SK-N-SH (cell line): ENCODE data around the gene TIAM1. TPM values are rescaled to one million over a fixed set of nuclear protein-coding genes. Genes with fewer than 3 reads are reported as not detected.

Experiments used
- CTCF ChIA-PET: fragments of 300-600, 350-600 bp; formaldehyde crosslinking; extraction: SDS; loops from one replicate; lab custom pipeline; 2021; lab: Yijun Ruan, JAX
- POLR2A ChIA-PET: fragments of 350-600 bp; sonication (Branson Sonifier 250); formaldehyde crosslinking; extraction: SDS; loops from one replicate; lab custom pipeline; 2020; ENCODE audit warnings: antibody characterized with exemption, inconsistent platforms; lab: Yijun Ruan, JAX
- DNase-seq: peaks from one replicate; pipeline ENCODE4 v3.0.0; 2012
- H2AFZ ChIP-seq: fragments of 200-600 bp; sonication (generic); 2 replicates; pipeline ENCODE4 v1.8.1; 2016; ENCODE audit warnings: antibody characterized with exemption, mild to moderate bottlenecking, low read depth
- H3F3A ChIP-seq: fragments of 200-600 bp; sonication (generic); replicated peaks from 2 replicates; pipeline ENCODE3; 2016; ENCODE audit warnings: antibody characterized with exemption, mild to moderate bottlenecking; ENCODE audit not compliant: insufficient read depth
- H3K27ac ChIP-seq, 2 experiments: fragments of 200-500 bp in 1 of 2; fragments of 200-600 bp in 1 of 2; sonication (Bioruptor generic) in 1 of 2; sonication (generic), shearing (Covaris generic) in 1 of 2; 2 replicates each; pipeline versions ENCODE4 v1.5.1 to v1.6.1; 2014 to 2016; ENCODE audit warnings: low read depth in 2 of 2, inconsistent platforms in 1 of 2, low read length in 1 of 2, mild to moderate bottlenecking in 1 of 2, mixed read lengths in 1 of 2
- H3K27me3 ChIP-seq: fragments of 200-600 bp; sonication (generic), shearing (Covaris generic); 2 replicates; pipeline ENCODE4 v1.6.1; 2016; ENCODE audit warnings: mixed run types; ENCODE audit not compliant: insufficient read depth
- H3K36me3 ChIP-seq, 2 experiments: fragments of 200-500 bp in 1 of 2; fragments of 200-600 bp in 1 of 2; sonication (Bioruptor generic) in 1 of 2; sonication (generic) in 1 of 2; replicated peaks in 1 of 2; 2 replicates each; pipeline versions ENCODE3 to v1.5.1; 2014 to 2016; ENCODE audit warnings: low read length in 1 of 2, mild to moderate bottlenecking in 1 of 2; ENCODE audit not compliant: insufficient read depth in 2 of 2, control insufficient read depth in 1 of 2
- H3K4me1 ChIP-seq, 2 experiments: fragments of 200-500 bp in 1 of 2; fragments of 200-600 bp in 1 of 2; sonication (Bioruptor generic) in 1 of 2; sonication (generic), shearing (Covaris generic) in 1 of 2; 2 replicates each; pipeline versions ENCODE4 v1.5.1 to v1.6.1; 2014 to 2016; ENCODE audit warnings: low read depth in 1 of 2, low read length in 1 of 2, mixed run types in 1 of 2; ENCODE audit not compliant: insufficient read depth in 2 of 2, control insufficient read depth in 1 of 2
- H3K4me2 ChIP-seq: fragments of 200-600 bp; sonication (generic), shearing (Covaris generic); 2 replicates; pipeline ENCODE4 v1.6.1; 2017; ENCODE audit warnings: mixed run types
- H3K4me3 ChIP-seq, 2 experiments: fragments of 200-500 bp in 1 of 2; fragments of 200-600 bp in 1 of 2; sonication (Bioruptor generic) in 1 of 2; sonication (generic), shearing (Covaris generic) in 1 of 2; 2 replicates each; pipeline versions ENCODE4 v1.5.1 to v1.8.1; 2014 to 2016; ENCODE audit warnings: low read depth in 2 of 2, inconsistent platforms in 1 of 2, low read length in 1 of 2, mild to moderate bottlenecking in 1 of 2, mixed read lengths in 1 of 2, moderate library complexity in 1 of 2
- H3K79me2 ChIP-seq: fragments of 200-600 bp; sonication (generic); 2 replicates; pipeline ENCODE4 v1.8.1; 2017; ENCODE audit warnings: mild to moderate bottlenecking; ENCODE audit not compliant: insufficient read depth
- H3K9ac ChIP-seq: fragments of 200-600 bp; sonication (generic); 2 replicates; pipeline ENCODE4 v1.6.1; 2017; ENCODE audit warnings: mixed run types
- H3K9me2 ChIP-seq: fragments of 200-600 bp; sonication (generic); 2 replicates; pipeline ENCODE4 v1.6.1; 2017; ENCODE audit warnings: mixed run types
- H3K9me3 ChIP-seq: fragments of 200-600 bp; sonication (generic); 2 replicates; pipeline ENCODE4 v1.6.1; 2017; ENCODE audit warnings: mixed run types, mild to moderate bottlenecking, moderate library complexity
- H4K20me1 ChIP-seq: fragments of 200-600 bp; sonication (generic); 2 replicates; pipeline ENCODE4 v1.6.1; 2017; ENCODE audit warnings: mild to moderate bottlenecking, mixed run types; ENCODE audit not compliant: insufficient read depth
- ELF1 ChIP-seq: IDR thresholded peaks from 2 replicates; pipeline ENCODE4 v1.4.0; 2012
- FOSL2 ChIP-seq: IDR thresholded peaks from 2 replicates; pipeline ENCODE4 v1.4.0; 2012; ENCODE audit warnings: low read depth, mild to moderate bottlenecking, moderate library complexity, borderline replicate concordance
- GABPA ChIP-seq: IDR thresholded peaks from 2 replicates; pipeline ENCODE4 v1.4.0; 2012; ENCODE audit warnings: low read depth, mild to moderate bottlenecking
- JUND ChIP-seq: IDR thresholded peaks from 2 replicates; pipeline ENCODE4 v1.4.0; 2012
- MEF2A ChIP-seq: IDR thresholded peaks from 2 replicates; pipeline ENCODE4 v1.4.0; 2012; ENCODE audit warnings: low read depth, borderline replicate concordance
- NFIC ChIP-seq: IDR thresholded peaks from 2 replicates; pipeline ENCODE4 v1.4.0; 2012; ENCODE audit warnings: borderline replicate concordance
- POLR2AphosphoS5 ChIP-seq: IDR thresholded peaks from 2 replicates; pipeline ENCODE4 v1.6.1; 2012; ENCODE audit warnings: low read depth, low read length
- RAD21 ChIP-seq: IDR thresholded peaks from 2 replicates; pipeline ENCODE4 v1.6.1; 2012; ENCODE audit warnings: mild to moderate bottlenecking, low read length
- RFX5 ChIP-seq: IDR thresholded peaks from 2 replicates; pipeline ENCODE4 v1.6.1; 2012; ENCODE audit warnings: mild to moderate bottlenecking, improper control_type of control experiment, low read length
- SIN3A ChIP-seq: IDR thresholded peaks from 2 replicates; pipeline ENCODE4 v1.6.1; 2012; ENCODE audit warnings: low read depth, mild to moderate bottlenecking, low read length, moderate library complexity, borderline replicate concordance
- SMC3 ChIP-seq: IDR thresholded peaks from 2 replicates; pipeline ENCODE4 v1.6.1; 2012; ENCODE audit warnings: low read depth, low read length, improper control_type of control experiment
- TCF12 ChIP-seq: IDR thresholded peaks from 2 replicates; pipeline ENCODE4 v1.4.0; 2012
- WGBS: methylation state at CpG from one replicate; pipeline ENCODE4 v1.1.6; 2017; ENCODE audit warnings: low lambda C conversion rate; 5-methylcytosine and 5-hydroxymethylcytosine counted together
- polyA plus RNA-seq, 3 experiments: library from polyadenylated mRNA; depleted of rRNA; stranded (reverse); fragments of >200 nt; gene quantifications; 2 replicates each; pipeline ENCODE4 v1.2.3, GENCODE V29; 2012
- TF ChIP-seq, protein P1 (sequence below): IDR thresholded peaks from 2 replicates; pipeline ENCODE4 v1.4.0; 2012; ENCODE audit warnings: low read depth, borderline replicate concordance
- TF ChIP-seq, protein P2 (sequence below): fragments of 150-350 bp; IDR thresholded peaks from 2 replicates; pipeline ENCODE4 v1.6.1; 2017; ENCODE audit warnings: antibody characterized with exemption, low read length, low read depth, borderline replicate concordance
- TF ChIP-seq, protein P3 (sequence below): IDR thresholded peaks from 2 replicates; pipeline ENCODE4 v1.4.0; 2012; ENCODE audit warnings: low read depth
- TF ChIP-seq, protein P4 (sequence below): fragments of 200-600 bp; sonication (generic); IDR thresholded peaks from 2 replicates; pipeline ENCODE4 v1.6.1; 2017; ENCODE audit warnings: antibody characterized with exemption, mild to moderate bottlenecking, moderate library complexity

Gene TIAM1
- polyA plus RNA-seq, 1 of the 3 experiments (the other 2 are of a cell fraction): 1.7 TPM

DNA sequence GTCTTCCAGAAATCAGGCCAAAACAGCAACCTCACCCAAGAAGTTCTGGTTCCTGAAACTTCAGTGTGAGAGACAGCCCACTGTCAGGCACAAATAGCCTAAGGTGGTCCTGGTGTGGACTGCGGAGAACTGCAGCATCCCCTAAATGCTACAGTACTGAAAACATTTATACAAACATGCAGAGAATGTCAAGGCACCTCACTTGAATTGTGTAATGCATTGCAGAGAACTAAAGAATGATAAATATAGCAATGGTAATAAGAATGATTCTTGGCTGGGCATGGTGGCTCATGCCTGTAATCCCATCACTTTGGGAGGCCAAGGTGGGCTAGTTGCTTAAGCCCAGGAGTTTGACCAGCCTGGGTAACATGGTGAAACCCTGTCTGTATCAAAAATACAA, 138.6 kb downstream of the TIAM1 start:
- Histone ChIP-seq H3K4me1 (peaks cover 7 to 17% of the 10 kb centered on the region in 2 experiments), H3K36me3 (no peaks in the 10 kb centered on the region), H3K9me3 (no peaks in the 10 kb centered on the region), H4K20me1 (no peaks in the 10 kb centered on the region), H3K4me2 (no peak overlapping the region), H2AFZ (no peak overlapping the region), H3K4me3 (no peak overlapping the region), H3F3A (peaks cover 12% of the 10 kb centered on the region), H3K9me2 (no peaks in the 10 kb centered on the region), H3K27me3 (no peaks in the 10 kb centered on the region), H3K27ac (peak overlapping the region in 1 of 2 experiments; percentile 58; a peak in 1 of 4 replicates), H3K9ac (no peak overlapping the region), H3K79me2 (no peaks in the 10 kb centered on the region)
- POLR2A ChIA-PET: no interaction called here
- 86% methylated on average over 1 of the region's 1 CpG for whole genome bisulfite sequencing
- CTCF ChIA-PET: interaction anchor here (1.5 to 1.7 kb wide), 2 partner anchors 354 to 375 kb away, joined by 3 to 5 read pairs; no protein-coding TSS in a partner anchor
- TF ChIP-seq FOSL2: no peak
- no peak for TF ChIP-seq ELF1
- TF ChIP-seq, protein P1, sequence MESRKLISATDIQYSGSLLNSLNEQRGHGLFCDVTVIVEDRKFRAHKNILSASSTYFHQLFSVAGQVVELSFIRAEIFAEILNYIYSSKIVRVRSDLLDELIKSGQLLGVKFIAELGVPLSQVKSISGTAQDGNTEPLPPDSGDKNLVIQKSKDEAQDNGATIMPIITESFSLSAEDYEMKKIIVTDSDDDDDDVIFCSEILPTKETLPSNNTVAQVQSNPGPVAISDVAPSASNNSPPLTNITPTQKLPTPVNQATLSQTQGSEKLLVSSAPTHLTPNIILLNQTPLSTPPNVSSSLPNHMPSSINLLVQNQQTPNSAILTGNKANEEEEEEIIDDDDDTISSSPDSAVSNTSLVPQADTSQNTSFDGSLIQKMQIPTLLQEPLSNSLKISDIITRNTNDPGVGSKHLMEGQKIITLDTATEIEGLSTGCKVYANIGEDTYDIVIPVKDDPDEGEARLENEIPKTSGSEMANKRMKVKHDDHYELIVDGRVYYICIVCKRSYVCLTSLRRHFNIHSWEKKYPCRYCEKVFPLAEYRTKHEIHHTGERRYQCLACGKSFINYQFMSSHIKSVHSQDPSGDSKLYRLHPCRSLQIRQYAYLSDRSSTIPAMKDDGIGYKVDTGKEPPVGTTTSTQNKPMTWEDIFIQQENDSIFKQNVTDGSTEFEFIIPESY: no peak
- TF ChIP-seq SIN3A: no peak
- TF ChIP-seq, protein P2, sequence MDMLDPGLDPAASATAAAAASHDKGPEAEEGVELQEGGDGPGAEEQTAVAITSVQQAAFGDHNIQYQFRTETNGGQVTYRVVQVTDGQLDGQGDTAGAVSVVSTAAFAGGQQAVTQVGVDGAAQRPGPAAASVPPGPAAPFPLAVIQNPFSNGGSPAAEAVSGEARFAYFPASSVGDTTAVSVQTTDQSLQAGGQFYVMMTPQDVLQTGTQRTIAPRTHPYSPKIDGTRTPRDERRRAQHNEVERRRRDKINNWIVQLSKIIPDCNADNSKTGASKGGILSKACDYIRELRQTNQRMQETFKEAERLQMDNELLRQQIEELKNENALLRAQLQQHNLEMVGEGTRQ: no peak
- TF ChIP-seq SMC3: no peak
- no peak for TF ChIP-seq GABPA
- TF ChIP-seq MEF2A: no peak
- TF ChIP-seq POLR2AphosphoS5: no peak
- TF ChIP-seq RAD21: no peak
- TF ChIP-seq, protein P3, sequence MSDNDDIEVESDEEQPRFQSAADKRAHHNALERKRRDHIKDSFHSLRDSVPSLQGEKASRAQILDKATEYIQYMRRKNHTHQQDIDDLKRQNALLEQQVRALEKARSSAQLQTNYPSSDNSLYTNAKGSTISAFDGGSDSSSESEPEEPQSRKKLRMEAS: no peak
- TF ChIP-seq TCF12: no peak
- TF ChIP-seq RFX5: no peak
- TF ChIP-seq JUND: no peak
- TF ChIP-seq NFIC: no peak
- TF ChIP-seq, protein P4, sequence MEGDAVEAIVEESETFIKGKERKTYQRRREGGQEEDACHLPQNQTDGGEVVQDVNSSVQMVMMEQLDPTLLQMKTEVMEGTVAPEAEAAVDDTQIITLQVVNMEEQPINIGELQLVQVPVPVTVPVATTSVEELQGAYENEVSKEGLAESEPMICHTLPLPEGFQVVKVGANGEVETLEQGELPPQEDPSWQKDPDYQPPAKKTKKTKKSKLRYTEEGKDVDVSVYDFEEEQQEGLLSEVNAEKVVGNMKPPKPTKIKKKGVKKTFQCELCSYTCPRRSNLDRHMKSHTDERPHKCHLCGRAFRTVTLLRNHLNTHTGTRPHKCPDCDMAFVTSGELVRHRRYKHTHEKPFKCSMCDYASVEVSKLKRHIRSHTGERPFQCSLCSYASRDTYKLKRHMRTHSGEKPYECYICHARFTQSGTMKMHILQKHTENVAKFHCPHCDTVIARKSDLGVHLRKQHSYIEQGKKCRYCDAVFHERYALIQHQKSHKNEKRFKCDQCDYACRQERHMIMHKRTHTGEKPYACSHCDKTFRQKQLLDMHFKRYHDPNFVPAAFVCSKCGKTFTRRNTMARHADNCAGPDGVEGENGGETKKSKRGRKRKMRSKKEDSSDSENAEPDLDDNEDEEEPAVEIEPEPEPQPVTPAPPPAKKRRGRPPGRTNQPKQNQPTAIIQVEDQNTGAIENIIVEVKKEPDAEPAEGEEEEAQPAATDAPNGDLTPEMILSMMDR: no peak
- no peak for DNase-seq
